OCI-LY3 (cell line): Measurements from ENCODE around the gene NACAD.

Source experiments
- EZH2phosphoT487 ChIP-seq: fragments of 200-600 bp; shearing (Covaris generic); IDR thresholded peaks from 2 replicates; pipeline ENCODE4 v1.6.1; 2018; ENCODE audit warnings: antibody characterized with exemption, mixed run types, low read depth
- TF ChIP-seq, protein P1 (sequence below): fragments of 200-600, 300-600 bp; sonication (generic); IDR thresholded peaks from 2 replicates; pipeline ENCODE4 v1.5.1; 2014; ENCODE audit warnings: antibody characterized with exemption, low read length, low read depth

DNA sequence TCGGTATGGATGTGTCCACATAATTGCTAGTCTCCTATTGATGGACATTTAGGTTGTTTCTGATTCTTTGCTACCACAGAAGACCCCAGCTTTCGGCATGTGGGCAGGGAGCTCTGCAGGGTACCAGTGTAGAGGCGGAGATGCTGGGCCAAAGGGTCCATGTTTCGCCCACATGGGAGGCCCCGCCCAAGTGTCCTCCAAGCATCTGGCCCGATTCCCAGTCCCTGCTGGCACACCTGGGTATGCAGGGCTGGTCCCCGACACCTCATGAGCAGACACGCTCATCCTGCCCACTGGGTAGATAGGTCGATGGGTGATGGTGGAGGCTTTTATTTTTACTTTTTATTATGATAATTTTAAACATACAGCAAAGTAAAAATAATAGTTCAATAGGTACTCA lies 42.1 kb upstream of the NACAD start:
- TF ChIP-seq, protein P1, sequence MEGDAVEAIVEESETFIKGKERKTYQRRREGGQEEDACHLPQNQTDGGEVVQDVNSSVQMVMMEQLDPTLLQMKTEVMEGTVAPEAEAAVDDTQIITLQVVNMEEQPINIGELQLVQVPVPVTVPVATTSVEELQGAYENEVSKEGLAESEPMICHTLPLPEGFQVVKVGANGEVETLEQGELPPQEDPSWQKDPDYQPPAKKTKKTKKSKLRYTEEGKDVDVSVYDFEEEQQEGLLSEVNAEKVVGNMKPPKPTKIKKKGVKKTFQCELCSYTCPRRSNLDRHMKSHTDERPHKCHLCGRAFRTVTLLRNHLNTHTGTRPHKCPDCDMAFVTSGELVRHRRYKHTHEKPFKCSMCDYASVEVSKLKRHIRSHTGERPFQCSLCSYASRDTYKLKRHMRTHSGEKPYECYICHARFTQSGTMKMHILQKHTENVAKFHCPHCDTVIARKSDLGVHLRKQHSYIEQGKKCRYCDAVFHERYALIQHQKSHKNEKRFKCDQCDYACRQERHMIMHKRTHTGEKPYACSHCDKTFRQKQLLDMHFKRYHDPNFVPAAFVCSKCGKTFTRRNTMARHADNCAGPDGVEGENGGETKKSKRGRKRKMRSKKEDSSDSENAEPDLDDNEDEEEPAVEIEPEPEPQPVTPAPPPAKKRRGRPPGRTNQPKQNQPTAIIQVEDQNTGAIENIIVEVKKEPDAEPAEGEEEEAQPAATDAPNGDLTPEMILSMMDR, result no peak
- no peak for TF ChIP-seq EZH2phosphoT487
